ENCODE measurements around the gene ENOX2.
A peak's percentile ranks its signal among the peaks of the same experiment; 100 is the strongest.

ENOX2 gene

GRCh38 chrX:130884627-130885026 lies 18.4 kb downstream of the ENOX2 start:
- peaks cover 9% of the 10 kb centered on the region for H3K4me1 ChIP-seq (ENCODE audit: control insufficient read depth, insufficient read depth, low read length, unreplicated experiment)
- no peak overlapping the region for H2AFZ ChIP-seq (ENCODE audit: low read length, unreplicated experiment)
- H3K36me3 ChIP-seq (ENCODE audit: insufficient read depth, low read length), result no peaks in the 10 kb centered on the region
- H3K27ac ChIP-seq (ENCODE audit: low read depth, low read length), result no peak overlapping the region
- no peak overlapping the region for H3K4me3 ChIP-seq (ENCODE audit: low read depth, low read length)
- no peaks in the 10 kb centered on the region for H3K79me2 ChIP-seq (ENCODE audit: control insufficient read depth, insufficient read depth, low read length, unreplicated experiment)
- H3K27me3 ChIP-seq (ENCODE audit: insufficient read depth, low read length), result no peaks in the 10 kb centered on the region

GRCh38 chrX:130879869-130880268 lies 23.1 kb downstream of the ENOX2 start:
- Histone ChIP-seq H3K36me3 (ENCODE audit: insufficient read depth, low read length) (no peaks in the 10 kb centered on the region), H3K79me2 (ENCODE audit: control insufficient read depth, insufficient read depth, low read length, unreplicated experiment) (no peaks in the 10 kb centered on the region), H3K4me1 (ENCODE audit: control insufficient read depth, insufficient read depth, low read length, unreplicated experiment) (peaks cover 19% of the 10 kb centered on the region), H3K4me3 (ENCODE audit: low read depth, low read length) (no peak overlapping the region), H3K27me3 (ENCODE audit: insufficient read depth, low read length) (no peaks in the 10 kb centered on the region), H3K27ac (ENCODE audit: low read depth, low read length) (no peak overlapping the region), H2AFZ (ENCODE audit: low read length, unreplicated experiment) (no peak overlapping the region)

- Histone ChIP-seq H2AFZ (ENCODE audit: low read length, unreplicated experiment) (no peak overlapping the region), H3K27ac (ENCODE audit: low read depth, low read length) (peak overlapping the region; percentile 29)
Measured at GRCh38 chrX:130878350-130879341, 24.4 kb downstream of the ENOX2 start.

GRCh38 chrX:130877892-130878341 lies 25.1 kb downstream of the ENOX2 start:
- no peaks in the 10 kb centered on the region for H3K36me3 ChIP-seq (ENCODE audit: insufficient read depth, low read length)
- H2AFZ ChIP-seq (ENCODE audit: low read length, unreplicated experiment), result no peak overlapping the region

More at GRCh38 chrX:130878350-130879341, 24.4 kb downstream of the ENOX2 start:
- no peaks in the 10 kb centered on the region for H3K36me3 ChIP-seq (ENCODE audit: insufficient read depth, low read length)
- H3K27me3 ChIP-seq (ENCODE audit: insufficient read depth, low read length), result no peaks in the 10 kb centered on the region
- H3K79me2 ChIP-seq (ENCODE audit: control insufficient read depth, insufficient read depth, low read length, unreplicated experiment), result no peaks in the 10 kb centered on the region
- no peak overlapping the region for H3K4me3 ChIP-seq (ENCODE audit: low read depth, low read length)
- peaks cover 19% of the 10 kb centered on the region for H3K4me1 ChIP-seq (ENCODE audit: control insufficient read depth, insufficient read depth, low read length, unreplicated experiment)

GRCh38 chrX:130876226-130876625 lies 26.8 kb downstream of the ENOX2 start:
- Histone ChIP-seq H3K4me1 (ENCODE audit: control insufficient read depth, insufficient read depth, low read length, unreplicated experiment) (peaks cover 19% of the 10 kb centered on the region), H3K79me2 (ENCODE audit: control insufficient read depth, insufficient read depth, low read length, unreplicated experiment) (no peaks in the 10 kb centered on the region), H3K27ac (ENCODE audit: low read depth, low read length) (no peak overlapping the region), H3K4me3 (ENCODE audit: low read depth, low read length) (no peak overlapping the region), H2AFZ (ENCODE audit: low read length, unreplicated experiment) (no peak overlapping the region), H3K27me3 (ENCODE audit: insufficient read depth, low read length) (no peaks in the 10 kb centered on the region), H3K36me3 (ENCODE audit: insufficient read depth, low read length) (no peaks in the 10 kb centered on the region)

More at GRCh38 chrX:130877892-130878341, 25.1 kb downstream of the ENOX2 start:
- H3K27ac ChIP-seq (ENCODE audit: low read depth, low read length), result no peak overlapping the region
- no peaks in the 10 kb centered on the region for H3K27me3 ChIP-seq (ENCODE audit: insufficient read depth, low read length)
- peaks cover 19% of the 10 kb centered on the region for H3K4me1 ChIP-seq (ENCODE audit: control insufficient read depth, insufficient read depth, low read length, unreplicated experiment)
- no peaks in the 10 kb centered on the region for H3K79me2 ChIP-seq (ENCODE audit: control insufficient read depth, insufficient read depth, low read length, unreplicated experiment)
- H3K4me3 ChIP-seq (ENCODE audit: low read depth, low read length), result no peak overlapping the region

GRCh38 chrX:130874751-130875150 lies 28.3 kb downstream of the ENOX2 start:
- H3K4me3 ChIP-seq (ENCODE audit: low read depth, low read length), result no peak overlapping the region
- no peak overlapping the region for H2AFZ ChIP-seq (ENCODE audit: low read length, unreplicated experiment)
- no peaks in the 10 kb centered on the region for H3K27me3 ChIP-seq (ENCODE audit: insufficient read depth, low read length)
- H3K4me1 ChIP-seq (ENCODE audit: control insufficient read depth, insufficient read depth, low read length, unreplicated experiment), result peaks cover 10% of the 10 kb centered on the region
- no peak overlapping the region for H3K27ac ChIP-seq (ENCODE audit: low read depth, low read length)
- no peaks in the 10 kb centered on the region for H3K36me3 ChIP-seq (ENCODE audit: insufficient read depth, low read length)
- no peaks in the 10 kb centered on the region for H3K79me2 ChIP-seq (ENCODE audit: control insufficient read depth, insufficient read depth, low read length, unreplicated experiment)

- Histone ChIP-seq H3K27me3 (ENCODE audit: insufficient read depth, low read length) (no peaks in the 10 kb centered on the region), H3K27ac (ENCODE audit: low read depth, low read length) (no peak overlapping the region), H2AFZ (ENCODE audit: low read length, unreplicated experiment) (no peak overlapping the region), H3K36me3 (ENCODE audit: insufficient read depth, low read length) (no peaks in the 10 kb centered on the region), H3K4me1 (ENCODE audit: control insufficient read depth, insufficient read depth, low read length, unreplicated experiment) (no peaks in the 10 kb centered on the region), H3K79me2 (ENCODE audit: control insufficient read depth, insufficient read depth, low read length, unreplicated experiment) (no peaks in the 10 kb centered on the region), H3K4me3 (ENCODE audit: low read depth, low read length) (no peak overlapping the region)
Measured at GRCh38 chrX:130869239-130869638, 33.8 kb downstream of the ENOX2 start.

- Histone ChIP-seq H3K36me3 (ENCODE audit: insufficient read depth, low read length) (no peaks in the 10 kb centered on the region), H3K27me3 (ENCODE audit: insufficient read depth, low read length) (no peaks in the 10 kb centered on the region), H2AFZ (ENCODE audit: low read length, unreplicated experiment) (no peak overlapping the region), H3K4me1 (ENCODE audit: control insufficient read depth, insufficient read depth, low read length, unreplicated experiment) (no peaks in the 10 kb centered on the region), H3K79me2 (ENCODE audit: control insufficient read depth, insufficient read depth, low read length, unreplicated experiment) (no peaks in the 10 kb centered on the region), H3K4me3 (ENCODE audit: low read depth, low read length) (no peak overlapping the region), H3K27ac (ENCODE audit: low read depth, low read length) (no peak overlapping the region)
Measured at GRCh38 chrX:130861462-130861861, 41.5 kb downstream of the ENOX2 start.

GRCh38 chrX:130857207-130857606 lies 45.8 kb downstream of the ENOX2 start:
- H3K27ac ChIP-seq (ENCODE audit: low read depth, low read length), result no peak overlapping the region

GRCh38 chrX:130851569-130851968 lies 51.4 kb downstream of the ENOX2 start:
- H3K36me3 ChIP-seq (ENCODE audit: insufficient read depth, low read length), result no peaks in the 10 kb centered on the region
- H3K27ac ChIP-seq (ENCODE audit: low read depth, low read length), result no peak overlapping the region
- no peak overlapping the region for H3K4me3 ChIP-seq (ENCODE audit: low read depth, low read length)
- no peaks in the 10 kb centered on the region for H3K27me3 ChIP-seq (ENCODE audit: insufficient read depth, low read length)
- H3K4me1 ChIP-seq (ENCODE audit: control insufficient read depth, insufficient read depth, low read length, unreplicated experiment), result no peaks in the 10 kb centered on the region
- H2AFZ ChIP-seq (ENCODE audit: low read length, unreplicated experiment), result no peak overlapping the region
- H3K79me2 ChIP-seq (ENCODE audit: control insufficient read depth, insufficient read depth, low read length, unreplicated experiment), result no peaks in the 10 kb centered on the region

More at GRCh38 chrX:130857207-130857606, 45.8 kb downstream of the ENOX2 start:
- Histone ChIP-seq H3K36me3 (ENCODE audit: insufficient read depth, low read length) (no peaks in the 10 kb centered on the region), H3K4me3 (ENCODE audit: low read depth, low read length) (no peak overlapping the region), H3K79me2 (ENCODE audit: control insufficient read depth, insufficient read depth, low read length, unreplicated experiment) (no peaks in the 10 kb centered on the region), H3K4me1 (ENCODE audit: control insufficient read depth, insufficient read depth, low read length, unreplicated experiment) (no peaks in the 10 kb centered on the region), H3K27me3 (ENCODE audit: insufficient read depth, low read length) (no peaks in the 10 kb centered on the region), H2AFZ (ENCODE audit: low read length, unreplicated experiment) (no peak overlapping the region)

GRCh38 chrX:130848763-130849162 lies 54.2 kb downstream of the ENOX2 start:
- H2AFZ ChIP-seq (ENCODE audit: low read length, unreplicated experiment), result no peak overlapping the region
- H3K36me3 ChIP-seq (ENCODE audit: insufficient read depth, low read length), result no peaks in the 10 kb centered on the region
- H3K4me3 ChIP-seq (ENCODE audit: low read depth, low read length), result no peak overlapping the region
- no peaks in the 10 kb centered on the region for H3K79me2 ChIP-seq (ENCODE audit: control insufficient read depth, insufficient read depth, low read length, unreplicated experiment)
- no peaks in the 10 kb centered on the region for H3K27me3 ChIP-seq (ENCODE audit: insufficient read depth, low read length)
- H3K4me1 ChIP-seq (ENCODE audit: control insufficient read depth, insufficient read depth, low read length, unreplicated experiment), result no peaks in the 10 kb centered on the region
- no peak overlapping the region for H3K27ac ChIP-seq (ENCODE audit: low read depth, low read length)
